GM12878 (cell line): ENCODE data around the gene THADA. TPM values are rescaled to one million over a fixed set of nuclear protein-coding genes. Genes with fewer than 3 reads are reported as not detected.

ENCODE experiments used
- ATAC-seq: fragments of 200-7000 bp; cut with Tn5 transposase; 3 replicates; pipeline ENCODE4 v1.9.1; 2020; ENCODE audit warnings: mild to moderate bottlenecking, moderate library complexity
- BruUV-seq: library from RNA; stranded (reverse); fragments of 400-500 nt; replicated peaks from 2 replicates; lab custom pipeline; 2021; lab: Mats Ljungman, UMichigan
- CTCF ChIA-PET: fragments of 300-600 bp; sonication (Branson Sonifier 250); formaldehyde crosslinking; extraction: SDS; loops from one replicate; lab custom pipeline; 2021; ENCODE audit warnings: inconsistent platforms; lab: Yijun Ruan, JAX
- POLR2A ChIA-PET: fragments of 350-600 bp; formaldehyde crosslinking; extraction: SDS; loops from one replicate; lab custom pipeline; 2021; ENCODE audit warnings: inconsistent platforms; lab: Charles Lee
- RAD21 ChIA-PET: fragments of 300-600 bp; sonication (Branson Sonifier 250); formaldehyde crosslinking; loops from one replicate; lab custom pipeline; 2023; ENCODE audit warnings: antibody characterized with exemption; ENCODE audit not compliant: unreplicated experiment; lab: Charles Lee
- SMC1A ChIA-PET: fragments of 300-600 bp; sonication (Branson Sonifier 250); formaldehyde crosslinking; loops from one replicate; lab custom pipeline; 2023; ENCODE audit not compliant: unreplicated experiment, uncharacterized antibody; lab: Charles Lee
- DNase-seq: peaks from one replicate; pipeline ENCODE4 v3.0.0-alpha.2; 2011; ENCODE audit warnings: low read depth, low spot score
- FAIRE-seq: peaks from 3 replicates; lab custom pipeline; 2011; peaks lifted over from hg19 to GRCh38; lab: Jason Lieb, UNC
- H2AFZ ChIP-seq: 2 replicates; pipeline ENCODE4 v1.6.0; 2011; ENCODE audit warnings: low read depth, low read length, control low read depth; ENCODE audit not compliant: control insufficient read depth
- H3K27ac ChIP-seq: 2 replicates; pipeline ENCODE4 v1.5.1; 2011; ENCODE audit warnings: control low read depth; ENCODE audit not compliant: control insufficient read depth, insufficient read depth
- H3K27me3 ChIP-seq, 2 experiments: replicated peaks in 1 of 2; 2 replicates each; pipeline versions ENCODE4 v1.6.0 to v1.6.1; 2011; ENCODE audit warnings: low read length in 1 of 2; ENCODE audit not compliant: control insufficient read depth in 2 of 2, insufficient read depth in 2 of 2
- H3K36me3 ChIP-seq, 2 experiments: 2 replicates each; pipeline ENCODE4 v1.5.1; 2011; ENCODE audit warnings: low read length in 1 of 2; ENCODE audit not compliant: control insufficient read depth in 2 of 2, insufficient read depth in 2 of 2
- H3K4me1 ChIP-seq: 2 replicates; pipeline ENCODE4 v1.6.1; 2011; ENCODE audit warnings: mild to moderate bottlenecking, low read length, moderate library complexity, mixed read lengths; ENCODE audit not compliant: control insufficient read depth, insufficient read depth
- H3K4me2 ChIP-seq: 2 replicates; pipeline ENCODE4 v1.6.0; 2011; ENCODE audit warnings: control low read depth; ENCODE audit not compliant: control insufficient read depth, insufficient read depth
- H3K4me3 ChIP-seq: fragments of 200-600 bp; sonication (generic); 2 replicates; pipeline ENCODE4 v1.5.1; 2016
- H3K79me2 ChIP-seq: 2 replicates; pipeline ENCODE4 v1.6.0; 2011; ENCODE audit warnings: low read length; ENCODE audit not compliant: control insufficient read depth, insufficient read depth
- H3K9ac ChIP-seq: 2 replicates; pipeline ENCODE4 v1.8.0; 2011; ENCODE audit warnings: low read length, control low read depth, mixed read lengths; ENCODE audit not compliant: control insufficient read depth, insufficient read depth
- H3K9me3 ChIP-seq: replicated peaks from 3 replicates; pipeline ENCODE4 v1.5.1; 2011; ENCODE audit warnings: mild to moderate bottlenecking, low read length; ENCODE audit not compliant: control insufficient read depth, insufficient read depth
- H4K20me1 ChIP-seq: 2 replicates; pipeline ENCODE4 v1.6.0; 2011; ENCODE audit not compliant: control insufficient read depth, insufficient read depth
- FOXK2 ChIP-seq: fragments of 450-650 bp; IDR thresholded peaks from 2 replicates; pipeline ENCODE4 v1.6.1; 2017; ENCODE audit warnings: mild to moderate bottlenecking, moderate library complexity
- GATAD2B ChIP-seq: fragments of 450-650 bp; conservative IDR thresholded peaks from 2 replicates; pipeline ENCODE4 v1.6.1; 2017; ENCODE audit warnings: low read depth, mild to moderate bottlenecking, moderate library complexity
- IRF4 ChIP-seq: IDR thresholded peaks from 2 replicates; pipeline ENCODE4 v1.6.1; 2011; ENCODE audit warnings: low read depth, low read length
- MEF2A ChIP-seq: IDR thresholded peaks from 2 replicates; pipeline ENCODE4 v1.6.1; 2011; ENCODE audit warnings: low read depth, mild to moderate bottlenecking, low read length, moderate library complexity; ENCODE audit not compliant: insufficient read depth
- RBBP5 ChIP-seq: fragments of 200-600 bp; sonication (generic); conservative IDR thresholded peaks from 2 replicates; pipeline ENCODE4 v1.6.1; 2016
- SIN3A ChIP-seq: IDR thresholded peaks from 2 replicates; pipeline ENCODE4 v1.6.1; 2012; ENCODE audit warnings: low read depth, low read length, improper control_type of control experiment
- SMARCA5 ChIP-seq: fragments of 450-650 bp; IDR thresholded peaks from 2 replicates; pipeline ENCODE4 v1.6.1; 2017; ENCODE audit warnings: mild to moderate bottlenecking
- ZBED1 ChIP-seq: IDR thresholded peaks from 2 replicates; pipeline ENCODE4 v1.6.1; 2016; ENCODE audit warnings: borderline replicate concordance
- ZNF207 ChIP-seq: fragments of 450-650 bp; IDR thresholded peaks from 2 replicates; pipeline ENCODE4 v1.6.1; 2014; ENCODE audit warnings: antibody characterized with exemption, mild to moderate bottlenecking, borderline replicate concordance
- WGBS: methylation state at CpG from one replicate; pipeline ENCODE4 v1.1.6; 2016; ENCODE audit warnings: low lambda C conversion rate; ENCODE audit not compliant: insufficient replicate concordance, insufficient coverage; ENCODE audit errors: missing lambda C conversion rate; 5-methylcytosine and 5-hydroxymethylcytosine counted together
- in situ Hi-C: fragments of 300-500 bp; cut with MboI; formaldehyde crosslinking; loops from 9 replicates; pipeline ENCODE4 v1.14.3; 2018; ENCODE audit warnings: mixed read lengths
- intact Hi-C: fragments of 100-400 bp; cut with micrococcal nuclease; formaldehyde crosslinking; loops from one replicate; pipeline ENCODE4 v1.14.2; 2022; ENCODE audit not compliant: unreplicated experiment
- polyA plus RNA-seq, 11 experiments: library from polyadenylated mRNA; depleted of rRNA in 4 of 11; unstranded in 6 of 11; stranded (reverse) in 5 of 11; fragments of >200 nt; fragmentation: Nextera tagmentation in 4 of 11; fragmentation: Illumina TruSeq in 1 of 11; extraction: Ambion mirVana in 4 of 11; extraction: Trizol in 1 of 11; gene quantifications; 1 replicate in 1 of 11; 2 replicates in 10 of 11; pipeline versions ENCODE4 v1.2.1 to v1.2.3, GENCODE V29; 2011 to 2016; ENCODE audit warnings: inconsistent platforms in 2 of 11, missing spikeins in 2 of 11, low read depth in 1 of 11
- total RNA-seq, 4 experiments: library from RNA; depleted of rRNA in 3 of 4; stranded (reverse); fragments of >200 nt in 3 of 4; fragmentation: Illumina TruSeq in 1 of 4; extraction: Trizol in 1 of 4; gene quantifications; 2 replicates each; pipeline versions ENCODE4 v1.2.1 to v1.2.3, GENCODE V29; 2013 to 2021

THADA gene
- total and polyA plus RNA-seq, 10 of the 15 experiments (the other 5 are each of a cell fraction or from before 2014, with no cell fraction given), result 14.6 to 33.2 (median 23.2) TPM

- no peak for TF ChIP-seq MEF2A
- TF ChIP-seq ZBED1, result no peak
- no peak for TF ChIP-seq RBBP5
Observed at GRCh38 chr2:43538034-43538670, 57.7 kb downstream of the THADA start (continued).

- DNase-seq (no peak), ATAC-seq (no peak), FAIRE-seq (no peak)
- ChIA-PET RAD21 (interaction anchor here (1.1 to 3.4 kb wide), 5 partner anchors 14 to 592 kb away, joined by 3 to 21 read pairs (median 4); no protein-coding TSS in a partner anchor), POLR2A (interaction anchor here (1.5 kb wide), 1 partner anchor 15 kb away, joined by 3 read pairs; no protein-coding TSS in a partner anchor), CTCF (interaction anchor here (1.1 to 6.7 kb wide), 8 partner anchors 8 to 709 kb away, joined by 3 to 60 read pairs (median 4); no protein-coding TSS in a partner anchor), SMC1A (interaction anchor here (0.8 to 6.7 kb wide), 9 partner anchors 20 to 590 kb away, joined by 3 to 47 read pairs (median 3); no protein-coding TSS in a partner anchor)
- BruUV-seq, result no TSS peak
- in situ Hi-C loops (no loop called here), intact Hi-C loops (no loop called here)
- H3K4me3 ChIP-seq, result no peak overlapping the region
- no peak overlapping the region for H2AFZ ChIP-seq
- no peaks in the 10 kb centered on the region for H3K79me2 ChIP-seq
- no peaks in the 10 kb centered on the region; a peak in 1 of 4 replicates for H3K36me3 ChIP-seq
- H3K9me3 ChIP-seq, result no peaks in the 10 kb centered on the region
- no peaks in the 10 kb centered on the region for H3K27me3 ChIP-seq
- no peak overlapping the region for H3K4me2 ChIP-seq
- H3K27ac ChIP-seq, result no peak overlapping the region
- no peaks in the 10 kb centered on the region for H3K4me1 ChIP-seq
- H3K9ac ChIP-seq, result no peak overlapping the region
- H4K20me1 ChIP-seq, result no peaks in the 10 kb centered on the region
- 52% methylated on average over 2 of the region's 2 CpGs for WGBS
- TF ChIP-seq GATAD2B, result no peak
- TF ChIP-seq FOXK2, result no peak
- no peak for TF ChIP-seq IRF4
- no peak for TF ChIP-seq ZNF207
- no peak for TF ChIP-seq SIN3A
- no peak for TF ChIP-seq SMARCA5
Observed at GRCh38 chr2:43537137-43537536, 58.7 kb downstream of the THADA start.
